ENCODE measurements around the gene CDON.

Gene CDON

GRCh38 chr11:126100716-126101115 lies 38.0 kb upstream of the CDON start:
- DNase-seq (ENCODE audit: low read depth), result no peak
- TF ChIP-seq CTCF (conservative IDR thresholded peaks at IDR 0.05; ENCODE audit: control insufficient read depth, insufficient read depth, low read depth, low read length), result no peak
- H3K4me3 ChIP-seq (ENCODE audit: control insufficient read depth, low read depth, low read length), result no peak overlapping the region

- no peak overlapping the region for H3K4me3 ChIP-seq (ENCODE audit: control insufficient read depth, low read depth, low read length)
- no peak for DNase-seq (ENCODE audit: low read depth)
- TF ChIP-seq CTCF (conservative IDR thresholded peaks at IDR 0.05; ENCODE audit: control insufficient read depth, insufficient read depth, low read depth, low read length), result no peak
Measured at GRCh38 chr11:126098204-126098769, 35.6 kb upstream of the CDON start.

GRCh38 chr11:126095745-126096144 lies 33.1 kb upstream of the CDON start:
- no peak for DNase-seq (ENCODE audit: low read depth)
- no peak for TF ChIP-seq CTCF (conservative IDR thresholded peaks at IDR 0.05; ENCODE audit: control insufficient read depth, insufficient read depth, low read depth, low read length)
- H3K4me3 ChIP-seq (ENCODE audit: control insufficient read depth, low read depth, low read length), result no peak overlapping the region

- TF ChIP-seq CTCF (conservative IDR thresholded peaks at IDR 0.05; ENCODE audit: control insufficient read depth, insufficient read depth, low read depth, low read length), result no peak
- no peak for DNase-seq (ENCODE audit: low read depth)
Measured at GRCh38 chr11:126090452-126090851, 27.8 kb upstream of the CDON start.

GRCh38 chr11:126088999-126089398 lies 26.3 kb upstream of the CDON start:
- no peak for TF ChIP-seq CTCF (conservative IDR thresholded peaks at IDR 0.05; ENCODE audit: control insufficient read depth, insufficient read depth, low read depth, low read length)
- DNase-seq (ENCODE audit: low read depth), result no peak
- H3K4me3 ChIP-seq (ENCODE audit: control insufficient read depth, low read depth, low read length), result no peak overlapping the region

More at GRCh38 chr11:126090452-126090851, 27.8 kb upstream of the CDON start:
- H3K4me3 ChIP-seq (ENCODE audit: control insufficient read depth, low read depth, low read length), result no peak overlapping the region

GRCh38 chr11:126086248-126086647 lies 23.6 kb upstream of the CDON start:
- H3K4me3 ChIP-seq (ENCODE audit: control insufficient read depth, low read depth, low read length), result no peak overlapping the region
- no peak for TF ChIP-seq CTCF (conservative IDR thresholded peaks at IDR 0.05; ENCODE audit: control insufficient read depth, insufficient read depth, low read depth, low read length)
- DNase-seq (ENCODE audit: low read depth), result no peak

- H3K4me3 ChIP-seq (ENCODE audit: control insufficient read depth, low read depth, low read length), result no peak overlapping the region
- DNase-seq (ENCODE audit: low read depth), result no peak
- TF ChIP-seq CTCF (conservative IDR thresholded peaks at IDR 0.05; ENCODE audit: control insufficient read depth, insufficient read depth, low read depth, low read length), result no peak
Measured at GRCh38 chr11:126084608-126084912, 21.9 kb upstream of the CDON start.

Data from fibroblast of mammary gland (primary cell).